ENCODE results near the gene CAPZA1.

Gene CAPZA1

GRCh38 chr1:112708489-112708888, 88.9 kb downstream of the CAPZA1 start:
- no peak for ATAC-seq
- TF ChIP-seq PPARA (CRISPR knock-in tag; IDR thresholded peaks at IDR 0.05; ENCODE audit: borderline replicate concordance) (no peak), POU6F1 (CRISPR knock-in tag; IDR thresholded peaks at IDR 0.05; ENCODE audit: borderline replicate concordance, low read depth) (no peak), ZFP30 (CRISPR knock-in tag; IDR thresholded peaks at IDR 0.05) (no peak), GLIS3 (CRISPR knock-in tag; IDR thresholded peaks at IDR 0.05) (no peak), OSR1 (CRISPR knock-in tag; IDR thresholded peaks at IDR 0.05) (no peak), SNAI2 (CRISPR knock-in tag; IDR thresholded peaks at IDR 0.05) (no peak), ISL1 (CRISPR knock-in tag; IDR thresholded peaks at IDR 0.05) (no peak), CSRNP3 (CRISPR knock-in tag; IDR thresholded peaks at IDR 0.05) (no peak), ZC3H10 (CRISPR knock-in tag; IDR thresholded peaks at IDR 0.05) (no peak), ZNF8 (CRISPR knock-in tag; IDR thresholded peaks at IDR 0.05) (no peak), RARB (CRISPR knock-in tag; IDR thresholded peaks at IDR 0.05) (no peak), CSDC2 (CRISPR knock-in tag; IDR thresholded peaks at IDR 0.05) (no peak), CREB5 (CRISPR knock-in tag; IDR thresholded peaks at IDR 0.05; ENCODE audit: low read depth) (no peak), ZNF565 (CRISPR knock-in tag; conservative IDR thresholded peaks at IDR 0.05; ENCODE audit: low read depth) (no peak), TCF4 (CRISPR knock-in tag; IDR thresholded peaks at IDR 0.05; ENCODE audit: borderline replicate concordance) (no peak), BACH2 (CRISPR knock-in tag; IDR thresholded peaks at IDR 0.05; ENCODE audit: borderline replicate concordance) (no peak), ZNF70 (CRISPR knock-in tag; IDR thresholded peaks at IDR 0.05) (no peak), PATZ1 (CRISPR knock-in tag; IDR thresholded peaks at IDR 0.05; ENCODE audit: borderline replicate concordance) (no peak), ZFP3 (CRISPR knock-in tag; IDR thresholded peaks at IDR 0.05) (no peak), ESRRG (CRISPR knock-in tag; IDR thresholded peaks at IDR 0.05) (no peak)

- no peak for ATAC-seq
- TF ChIP-seq BACH2 (CRISPR knock-in tag; IDR thresholded peaks at IDR 0.05; ENCODE audit: borderline replicate concordance): no peak
- TF ChIP-seq TOX (CRISPR knock-in tag; IDR thresholded peaks at IDR 0.05; ENCODE audit: borderline replicate concordance): no peak
- TF ChIP-seq GLIS3 (CRISPR knock-in tag; IDR thresholded peaks at IDR 0.05): no peak
These were observed 90.5 kb downstream of the CAPZA1 start for GRCh38 chr1:112710159-112710558.

- ATAC-seq: no peak
- no peak for TF ChIP-seq ZNF70 (CRISPR knock-in tag; IDR thresholded peaks at IDR 0.05)
- no peak for TF ChIP-seq ESRRG (CRISPR knock-in tag; IDR thresholded peaks at IDR 0.05)
- TF ChIP-seq ZNF565 (CRISPR knock-in tag; conservative IDR thresholded peaks at IDR 0.05; ENCODE audit: low read depth): no peak
- no peak for TF ChIP-seq PPARA (CRISPR knock-in tag; IDR thresholded peaks at IDR 0.05; ENCODE audit: borderline replicate concordance)
These were observed 91.0 kb downstream of the CAPZA1 start for GRCh38 chr1:112710586-112710985.

- ATAC-seq: no peak
- TF ChIP-seq ZFP30 (CRISPR knock-in tag; IDR thresholded peaks at IDR 0.05) (no peak), TCF4 (CRISPR knock-in tag; IDR thresholded peaks at IDR 0.05; ENCODE audit: borderline replicate concordance) (no peak), BACH2 (CRISPR knock-in tag; IDR thresholded peaks at IDR 0.05; ENCODE audit: borderline replicate concordance) (no peak), TOX (CRISPR knock-in tag; IDR thresholded peaks at IDR 0.05; ENCODE audit: borderline replicate concordance) (no peak), CREB5 (CRISPR knock-in tag; IDR thresholded peaks at IDR 0.05; ENCODE audit: low read depth) (no peak), ZNF8 (CRISPR knock-in tag; IDR thresholded peaks at IDR 0.05) (no peak), RARB (CRISPR knock-in tag; IDR thresholded peaks at IDR 0.05) (no peak), POU6F1 (CRISPR knock-in tag; IDR thresholded peaks at IDR 0.05; ENCODE audit: borderline replicate concordance, low read depth) (no peak), ZNF565 (CRISPR knock-in tag; conservative IDR thresholded peaks at IDR 0.05; ENCODE audit: low read depth) (no peak), ZFP3 (CRISPR knock-in tag; IDR thresholded peaks at IDR 0.05) (no peak)
These were observed 91.4 kb downstream of the CAPZA1 start for GRCh38 chr1:112711041-112711440.
